WTC11 (cell line): Measurements from ENCODE around the gene GAREM2. TPM values are rescaled to one million over a fixed set of nuclear protein-coding genes. Genes with fewer than 3 reads are reported as not detected.
A peak's percentile ranks its signal among the peaks of the same experiment; 100 is the strongest.

Experiments used
- ATAC-seq: fragments of 200-7000 bp; cut with Tn5 transposase; 2 replicates; pipeline ENCODE4 v1.10.0; 2021; ENCODE audit warnings: mild to moderate bottlenecking, moderate library complexity
- CTCF ChIA-PET: fragments of 300-600 bp; sonication (Branson Sonifier 250); formaldehyde crosslinking; loops from one replicate; lab custom pipeline; 2021; ENCODE audit warnings: antibody characterized with exemption; lab: Charles Lee
- POLR2A ChIA-PET: fragments of 350-600 bp; sonication (Branson Sonifier 250); formaldehyde crosslinking; loops from one replicate; lab custom pipeline; 2021; ENCODE audit warnings: antibody characterized with exemption; lab: Charles Lee
- DNase-seq: peaks from one replicate; pipeline ENCODE4 v3.0.0; 2021; ENCODE audit warnings: low spot score
- H3K27ac Mint-ChIP-seq: 2 replicates; pipeline ENCODE4 v1.8.0; 2021; ENCODE audit warnings: mixed read lengths
- H3K27me3 Mint-ChIP-seq: 2 replicates; pipeline ENCODE4 v1.8.0; 2021; ENCODE audit warnings: low read depth, mild to moderate bottlenecking, moderate library complexity, mixed read lengths
- H3K36me3 Mint-ChIP-seq: 2 replicates; pipeline ENCODE4 v1.8.0; 2021; ENCODE audit warnings: mixed read lengths
- H3K4me1 Mint-ChIP-seq: 2 replicates; pipeline ENCODE4 v1.8.0; 2022; ENCODE audit warnings: mixed read lengths
- H3K4me3 Mint-ChIP-seq: 2 replicates; pipeline ENCODE4 v1.8.0; 2021; ENCODE audit warnings: mild to moderate bottlenecking, moderate library complexity, mixed read lengths
- H3K9me3 Mint-ChIP-seq: 2 replicates; pipeline ENCODE4 v1.8.0; 2021; ENCODE audit warnings: mixed read lengths
- CBFB ChIP-seq: sonication (generic); formaldehyde crosslinking; IDR thresholded peaks from 2 replicates; pipeline ENCODE4 v1.8.1; 2022; ENCODE audit warnings: mild to moderate bottlenecking, low read depth, missing genetic modification reagents
- CDX4 ChIP-seq: fragments of 250-450 bp; sonication (Bioruptor Pico); IDR thresholded peaks from 2 replicates; pipeline ENCODE4 v1.9.0; 2021; ENCODE audit warnings: moderate library complexity, mild to moderate bottlenecking, inconsistent platforms, borderline replicate concordance
- CREB1 ChIP-seq: sonication (generic); formaldehyde crosslinking; IDR thresholded peaks from 2 replicates; pipeline ENCODE4 v1.8.0; 2023; ENCODE audit warnings: mild to moderate bottlenecking, missing genetic modification reagents
- ESRRA ChIP-seq: sonication (generic); formaldehyde crosslinking; IDR thresholded peaks from 2 replicates; pipeline ENCODE4 v1.8.1; 2022; ENCODE audit warnings: mild to moderate bottlenecking, missing genetic modification reagents, borderline replicate concordance
- FOXK1 ChIP-seq: sonication (generic); formaldehyde crosslinking; IDR thresholded peaks from 2 replicates; pipeline ENCODE4 v1.8.0; 2022; ENCODE audit warnings: mild to moderate bottlenecking, moderate library complexity, missing genetic modification reagents
- FOXP4 ChIP-seq: sonication (generic); formaldehyde crosslinking; IDR thresholded peaks from 2 replicates; pipeline ENCODE4 v1.8.0; 2022; ENCODE audit warnings: mild to moderate bottlenecking, missing genetic modification reagents
- IRF2 ChIP-seq: sonication (generic); formaldehyde crosslinking; IDR thresholded peaks from 2 replicates; pipeline ENCODE4 v1.8.0; 2022; ENCODE audit warnings: low read depth, missing genetic modification reagents, borderline replicate concordance
- JAZF1 ChIP-seq: fragments of 250-450 bp; sonication (Bioruptor Pico); IDR thresholded peaks from 2 replicates; pipeline ENCODE4 v1.9.0; 2021; ENCODE audit warnings: moderate library complexity, mild to moderate bottlenecking, inconsistent platforms
- NR2C2 ChIP-seq: sonication (generic); formaldehyde crosslinking; IDR thresholded peaks from 2 replicates; pipeline ENCODE4 v1.8.0; 2022; ENCODE audit warnings: mild to moderate bottlenecking, missing genetic modification reagents
- RELA ChIP-seq: sonication (generic); formaldehyde crosslinking; IDR thresholded peaks from 2 replicates; pipeline ENCODE4 v1.8.1; 2022; ENCODE audit warnings: missing genetic modification reagents, mild to moderate bottlenecking, borderline replicate concordance
- SP1 ChIP-seq: sonication (generic); formaldehyde crosslinking; conservative IDR thresholded peaks from 2 replicates; pipeline ENCODE4 v1.8.1; 2022; ENCODE audit warnings: missing genetic modification reagents
- STAT6 ChIP-seq: sonication (generic); formaldehyde crosslinking; conservative IDR thresholded peaks from 2 replicates; pipeline ENCODE4 v1.8.1; 2023; ENCODE audit warnings: mild to moderate bottlenecking, low read depth, missing genetic modification reagents, moderate library complexity
- TEAD1 ChIP-seq: sonication (generic); formaldehyde crosslinking; IDR thresholded peaks from 2 replicates; pipeline ENCODE4 v1.8.0; 2022; ENCODE audit warnings: mild to moderate bottlenecking, missing genetic modification reagents
- TP53 ChIP-seq: sonication (generic); formaldehyde crosslinking; IDR thresholded peaks from 2 replicates; pipeline ENCODE4 v1.8.1; 2023; ENCODE audit warnings: mild to moderate bottlenecking, missing genetic modification reagents
- ZBTB21 ChIP-seq: sonication (generic); formaldehyde crosslinking; IDR thresholded peaks from 2 replicates; pipeline ENCODE4 v1.8.1; 2023; ENCODE audit warnings: mild to moderate bottlenecking, missing genetic modification reagents, borderline replicate concordance
- ZBTB43 ChIP-seq: sonication (generic); formaldehyde crosslinking; IDR thresholded peaks from 2 replicates; pipeline ENCODE4 v1.8.1; 2023; ENCODE audit warnings: mild to moderate bottlenecking, missing genetic modification reagents
- ZNF121 ChIP-seq: sonication (generic); formaldehyde crosslinking; IDR thresholded peaks from 2 replicates; pipeline ENCODE4 v1.8.0; 2023; ENCODE audit warnings: missing genetic modification reagents
- ZNF416 ChIP-seq: fragments of 250-450 bp; sonication (Bioruptor Pico); IDR thresholded peaks from 2 replicates; pipeline ENCODE4 v1.9.0; 2021; ENCODE audit warnings: mild to moderate bottlenecking, inconsistent platforms
- ZNF425 ChIP-seq: fragments of 250-450 bp; sonication (Bioruptor Pico); conservative IDR thresholded peaks from 2 replicates; pipeline ENCODE4 v1.9.0; 2021; ENCODE audit warnings: mild to moderate bottlenecking
- total RNA-seq: library from RNA; stranded (reverse); gene quantifications from 3 replicates; pipeline ENCODE4 v1.2.3, GENCODE V29; 2021
- TF ChIP-seq, protein P1 (sequence below): sonication (generic); formaldehyde crosslinking; IDR thresholded peaks from 2 replicates; pipeline ENCODE4 v1.8.1; 2022; ENCODE audit warnings: mild to moderate bottlenecking, missing genetic modification reagents, moderate library complexity, borderline replicate concordance
- TF ChIP-seq, protein P2 (sequence below): sonication (generic); formaldehyde crosslinking; IDR thresholded peaks from 2 replicates; pipeline ENCODE4 v1.8.1; 2023; ENCODE audit warnings: mild to moderate bottlenecking, missing genetic modification reagents, borderline replicate concordance

GAREM2 gene
- total RNA-seq, 1 experiment from 2014 or later, result 17.4 TPM

- TF ChIP-seq STAT6 (CRISPR knock-in tag), result no peak
Observed at GRCh38 chr2:26214759-26215158, 41.9 kb downstream of the GAREM2 start (continued).

GRCh38 chr2:26215833-26216232 lies 42.9 kb downstream of the GAREM2 start:
- CTCF ChIA-PET, result no interaction called here

DNA sequence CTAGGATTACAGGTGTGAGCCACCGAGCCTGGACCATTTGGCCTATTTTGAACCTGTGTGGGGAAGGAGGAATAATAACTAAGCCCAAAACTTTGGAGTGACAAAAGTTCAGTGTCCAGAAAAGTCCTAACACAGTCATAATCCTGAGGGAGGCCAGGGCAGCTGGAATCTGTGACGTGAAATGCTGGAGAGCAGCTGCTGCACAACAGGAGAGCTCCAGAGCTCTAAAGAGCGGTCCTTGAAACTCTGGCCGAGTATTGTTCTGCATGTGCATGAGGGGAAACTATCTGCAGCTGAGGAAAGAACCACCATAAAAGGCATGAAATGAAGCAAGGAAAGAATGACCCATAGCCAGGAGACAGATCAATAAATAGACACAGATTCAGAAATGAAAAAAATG lies 43.7 kb downstream of the GAREM2 start:
- CTCF ChIA-PET, result interaction anchor here (0.7 to 0.9 kb wide), 2 partner anchors 45 to 99 kb away, joined by 3 to 4 read pairs; no protein-coding TSS in a partner anchor
- Mint-ChIP-seq H3K27me3 (no peaks in the 10 kb centered on the region), H3K27ac (peak overlapping the region; percentile 36; the same call in 1 of the 2 replicates), H3K4me1 (no peaks in the 10 kb centered on the region), H3K9me3 (no peaks in the 10 kb centered on the region), H3K36me3 (peaks cover 55% of the 10 kb centered on the region)
- POLR2A ChIA-PET, result no interaction called here
- DNase-seq, result no peak
- no peak for ATAC-seq
- TF ChIP-seq JAZF1 (no peak), FOXP4 (no peak), ZNF425 (CRISPR knock-in tag) (no peak), ESRRA (no peak), TEAD1 (CRISPR knock-in tag) (no peak), IRF2 (CRISPR knock-in tag) (no peak), ZNF121 (CRISPR knock-in tag) (no peak), SP1 (no peak), RELA (CRISPR knock-in tag) (no peak), ZBTB43 (no peak)
- TF ChIP-seq, all 79 proteins: peak for 0
- no peak overlapping the region for H3K4me3 Mint-ChIP-seq

More at GRCh38 chr2:26215833-26216232, 42.9 kb downstream of the GAREM2 start:
- no peak for TF ChIP-seq CBFB (CRISPR knock-in tag)
- TF ChIP-seq, protein P1, sequence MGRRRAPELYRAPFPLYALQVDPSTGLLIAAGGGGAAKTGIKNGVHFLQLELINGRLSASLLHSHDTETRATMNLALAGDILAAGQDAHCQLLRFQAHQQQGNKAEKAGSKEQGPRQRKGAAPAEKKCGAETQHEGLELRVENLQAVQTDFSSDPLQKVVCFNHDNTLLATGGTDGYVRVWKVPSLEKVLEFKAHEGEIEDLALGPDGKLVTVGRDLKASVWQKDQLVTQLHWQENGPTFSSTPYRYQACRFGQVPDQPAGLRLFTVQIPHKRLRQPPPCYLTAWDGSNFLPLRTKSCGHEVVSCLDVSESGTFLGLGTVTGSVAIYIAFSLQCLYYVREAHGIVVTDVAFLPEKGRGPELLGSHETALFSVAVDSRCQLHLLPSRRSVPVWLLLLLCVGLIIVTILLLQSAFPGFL (CRISPR knock-in tag), result no peak
- no peak for TF ChIP-seq FOXK1 (CRISPR knock-in tag)
- TF ChIP-seq ESRRA, result no peak
- no peak for TF ChIP-seq ZBTB21 (CRISPR knock-in tag)
- TF ChIP-seq, protein P2, sequence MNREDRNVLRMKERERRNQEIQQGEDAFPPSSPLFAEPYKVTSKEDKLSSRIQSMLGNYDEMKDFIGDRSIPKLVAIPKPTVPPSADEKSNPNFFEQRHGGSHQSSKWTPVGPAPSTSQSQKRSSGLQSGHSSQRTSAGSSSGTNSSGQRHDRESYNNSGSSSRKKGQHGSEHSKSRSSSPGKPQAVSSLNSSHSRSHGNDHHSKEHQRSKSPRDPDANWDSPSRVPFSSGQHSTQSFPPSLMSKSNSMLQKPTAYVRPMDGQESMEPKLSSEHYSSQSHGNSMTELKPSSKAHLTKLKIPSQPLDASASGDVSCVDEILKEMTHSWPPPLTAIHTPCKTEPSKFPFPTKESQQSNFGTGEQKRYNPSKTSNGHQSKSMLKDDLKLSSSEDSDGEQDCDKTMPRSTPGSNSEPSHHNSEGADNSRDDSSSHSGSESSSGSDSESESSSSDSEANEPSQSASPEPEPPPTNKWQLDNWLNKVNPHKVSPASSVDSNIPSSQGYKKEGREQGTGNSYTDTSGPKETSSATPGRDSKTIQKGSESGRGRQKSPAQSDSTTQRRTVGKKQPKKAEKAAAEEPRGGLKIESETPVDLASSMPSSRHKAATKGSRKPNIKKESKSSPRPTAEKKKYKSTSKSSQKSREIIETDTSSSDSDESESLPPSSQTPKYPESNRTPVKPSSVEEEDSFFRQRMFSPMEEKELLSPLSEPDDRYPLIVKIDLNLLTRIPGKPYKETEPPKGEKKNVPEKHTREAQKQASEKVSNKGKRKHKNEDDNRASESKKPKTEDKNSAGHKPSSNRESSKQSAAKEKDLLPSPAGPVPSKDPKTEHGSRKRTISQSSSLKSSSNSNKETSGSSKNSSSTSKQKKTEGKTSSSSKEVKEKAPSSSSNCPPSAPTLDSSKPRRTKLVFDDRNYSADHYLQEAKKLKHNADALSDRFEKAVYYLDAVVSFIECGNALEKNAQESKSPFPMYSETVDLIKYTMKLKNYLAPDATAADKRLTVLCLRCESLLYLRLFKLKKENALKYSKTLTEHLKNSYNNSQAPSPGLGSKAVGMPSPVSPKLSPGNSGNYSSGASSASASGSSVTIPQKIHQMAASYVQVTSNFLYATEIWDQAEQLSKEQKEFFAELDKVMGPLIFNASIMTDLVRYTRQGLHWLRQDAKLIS (CRISPR knock-in tag), result no peak
- no peak for TF ChIP-seq CDX4
- TF ChIP-seq TP53 (CRISPR knock-in tag), result no peak
- no peak for TF ChIP-seq NR2C2 (CRISPR knock-in tag)
- TF ChIP-seq CREB1 (CRISPR knock-in tag), result no peak
- TF ChIP-seq ZNF416, result no peak
- POLR2A ChIA-PET, result no interaction called here
- Mint-ChIP-seq H3K9me3 (no peaks in the 10 kb centered on the region), H3K27me3 (no peaks in the 10 kb centered on the region), H3K36me3 (peaks cover 59% of the 10 kb centered on the region), H3K4me1 (no peaks in the 10 kb centered on the region), H3K27ac (no peak overlapping the region), H3K4me3 (no peak overlapping the region)
- ATAC-seq, result no peak
- DNase-seq, result no peak
